ENCODE results near the gene CEMIP. TPM values are rescaled to one million over a fixed set of nuclear protein-coding genes. Genes with fewer than 3 reads are reported as not detected.

Gene CEMIP
- total RNA-seq, 1 donor from 2014 or later: 0.20 TPM

- no peak for DNase-seq (ENCODE audit: low read depth)
Measured at GRCh38 chr15:80891006-80891405, 111.8 kb downstream of the CEMIP start.

- no peak for DNase-seq (ENCODE audit: low read depth)
Measured at GRCh38 chr15:80892414-80892813, 113.2 kb downstream of the CEMIP start.

GRCh38 chr15:80893777-80894176 is 114.6 kb downstream of the CEMIP start:
- DNase-seq (ENCODE audit: low read depth): no peak

GRCh38 chr15:80895091-80895490 is 115.9 kb downstream of the CEMIP start:
- no peak for DNase-seq (ENCODE audit: low read depth)

GRCh38 chr15:80895965-80896364 is 116.8 kb downstream of the CEMIP start:
- no peak for DNase-seq (ENCODE audit: low read depth)

GRCh38 chr15:80898040-80898439 is 118.9 kb downstream of the CEMIP start:
- DNase-seq (ENCODE audit: low read depth): peak; percentile 14

GRCh38 chr15:80902298-80902801 is 123.2 kb downstream of the CEMIP start:
- no peak for DNase-seq (ENCODE audit: low read depth)

GRCh38 chr15:80904998-80905397 is 125.8 kb downstream of the CEMIP start:
- DNase-seq (ENCODE audit: low read depth): no peak

- peak; percentile 72 for DNase-seq (ENCODE audit: low read depth)
Measured at GRCh38 chr15:80906159-80906766, 127.1 kb downstream of the CEMIP start.

- no peak for DNase-seq (ENCODE audit: low read depth)
Measured at GRCh38 chr15:80911821-80912220, 132.7 kb downstream of the CEMIP start.

GRCh38 chr15:80912673-80913072 is 133.5 kb downstream of the CEMIP start:
- no peak for DNase-seq (ENCODE audit: low read depth)

- DNase-seq (ENCODE audit: low read depth): no peak
Measured at GRCh38 chr15:80913541-80913940, 134.4 kb downstream of the CEMIP start.

GRCh38 chr15:80915472-80915871 is 136.3 kb downstream of the CEMIP start:
- DNase-seq (ENCODE audit: low read depth): no peak

- no peak for DNase-seq (ENCODE audit: low read depth)
Measured at GRCh38 chr15:80916056-80916455, 136.9 kb downstream of the CEMIP start.

GRCh38 chr15:80918196-80918783 is 139.1 kb downstream of the CEMIP start:
- DNase-seq (ENCODE audit: low read depth): no peak

- DNase-seq (ENCODE audit: low read depth): no peak
Measured at GRCh38 chr15:80920271-80920699, 141.1 kb downstream of the CEMIP start.

- DNase-seq (ENCODE audit: low read depth): no peak
Measured at GRCh38 chr15:80921736-80922410, 142.7 kb downstream of the CEMIP start.

GRCh38 chr15:80923668-80924067 is 144.5 kb downstream of the CEMIP start:
- DNase-seq (ENCODE audit: low read depth): no peak

GRCh38 chr15:80924278-80924677 is 145.1 kb downstream of the CEMIP start:
- no peak for DNase-seq (ENCODE audit: low read depth)

GRCh38 chr15:80925597-80926059 is 146.5 kb downstream of the CEMIP start:
- DNase-seq (ENCODE audit: low read depth): no peak

- no peak for DNase-seq (ENCODE audit: low read depth)
Measured at GRCh38 chr15:80926126-80926525, 147.0 kb downstream of the CEMIP start.

GRCh38 chr15:80929225-80929624 is 150.1 kb downstream of the CEMIP start:
- DNase-seq (ENCODE audit: low read depth): peak; percentile 21

GRCh38 chr15:80929689-80930088 is 150.5 kb downstream of the CEMIP start:
- no peak for DNase-seq (ENCODE audit: low read depth)

Measured in renal cortical epithelial cell (primary cell).